Activated T-cell treated with anti-CD3 and anti-CD28 coated beads, Interleukin-2, amount 50 U/mL, for 72 hours (primary cell): ENCODE results near the gene BLVRB. TPM values are rescaled to one million over a fixed set of nuclear protein-coding genes. Genes with fewer than 3 reads are reported as not detected.
A peak's percentile ranks its signal among the peaks of the same experiment; 100 is the strongest.

Source experiments
- ATAC-seq, 2 donors: fragments of 150-1000 bp; cut with Tn5 transposase; replicated peaks in 1 of 2; 2 replicates each; pipeline ENCODE4 v1.10.0; 2021; ENCODE audit warnings: moderate library complexity in 2 of 2, mild to moderate bottlenecking in 1 of 2
- DNase-seq, 2 donors: peaks; one replicate each; pipeline ENCODE4 v3.0.0; 2021 to 2022; ENCODE audit warnings: mixed read lengths in 1 of 2
- H3K27ac Mint-ChIP-seq: one replicate; pipeline ENCODE4 v1.8.0; 2022; ENCODE audit warnings: mild to moderate bottlenecking, moderate library complexity, mixed read lengths
- H3K27me3 Mint-ChIP-seq: one replicate; pipeline ENCODE4 v1.8.0; 2022; ENCODE audit warnings: low read depth, mixed read lengths
- H3K36me3 Mint-ChIP-seq, 2 donors: one replicate each; pipeline ENCODE4 v1.8.0; 2022; ENCODE audit warnings: mixed read lengths in 2 of 2, mild to moderate bottlenecking in 1 of 2; ENCODE audit not compliant: insufficient read depth in 2 of 2
- H3K4me1 Mint-ChIP-seq: one replicate; pipeline ENCODE4 v1.8.0; 2022; ENCODE audit warnings: low read depth, mixed read lengths
- H3K4me3 Mint-ChIP-seq, 2 donors: one replicate each; pipeline ENCODE4 v1.8.0; 2022; ENCODE audit warnings: mild to moderate bottlenecking in 2 of 2, mixed read lengths in 2 of 2, moderate library complexity in 2 of 2
- H3K9me3 Mint-ChIP-seq, 2 donors: one replicate each; pipeline ENCODE4 v1.8.0; 2022; ENCODE audit warnings: mixed read lengths in 2 of 2
- total RNA-seq, 2 donors: library from RNA; stranded (reverse); gene quantifications; one replicate each; pipeline ENCODE4 v1.2.3, GENCODE V29; 2022

BLVRB gene
- total RNA-seq: 10 to 100 TPM; 40.7 to 51.0 TPM

GRCh38 chr19:40465557-40466218 is at the start of gene BLVRB:
Gene BLVRB (minus strand): TSS chr19:40465745. CDS start chr19:40465688, 57 bp downstream.
- peak; percentile 100 for DNase-seq
- H3K27ac Mint-ChIP-seq: peak within 1 kb of the TSS; percentile 77
- peaks cover 47% of the 10 kb centered on the region for H3K4me1 Mint-ChIP-seq
- H3K4me3 Mint-ChIP-seq: peak within 1 kb of the TSS; percentile 84 to 92
- peaks cover 4 to 5% of the 10 kb centered on the region in 2 donors for H3K36me3 Mint-ChIP-seq
- ATAC-seq: peak; percentile 81 to 84
- peaks cover 14% of the 10 kb centered on the region for H3K27me3 Mint-ChIP-seq
- H3K9me3 Mint-ChIP-seq: no peaks in the 10 kb centered on the region

GRCh38 chr19:40513741-40514315 is 48.3 kb upstream of the BLVRB start:
- H3K27me3 Mint-ChIP-seq: peaks cover 33% of the 10 kb centered on the region
- ATAC-seq (peak in 1 of 2 donors; percentile 17), DNase-seq (no peak)
- no peaks in the 10 kb centered on the region for H3K36me3 Mint-ChIP-seq
- H3K9me3 Mint-ChIP-seq: no peaks in the 10 kb centered on the region
- no peak overlapping the region for H3K27ac Mint-ChIP-seq
- H3K4me3 Mint-ChIP-seq: no peak overlapping the region
- H3K4me1 Mint-ChIP-seq: peaks cover 5% of the 10 kb centered on the region

- no peaks in the 10 kb centered on the region for H3K36me3 Mint-ChIP-seq
- no peak overlapping the region for H3K27ac Mint-ChIP-seq
- ATAC-seq (no peak), DNase-seq (no peak)
- H3K4me3 Mint-ChIP-seq: no peak overlapping the region
- peaks cover 37% of the 10 kb centered on the region for H3K27me3 Mint-ChIP-seq
- H3K9me3 Mint-ChIP-seq: no peaks in the 10 kb centered on the region
- H3K4me1 Mint-ChIP-seq: peaks cover 5% of the 10 kb centered on the region
These were observed 47.8 kb upstream of the BLVRB start for GRCh38 chr19:40513345-40513678.

GRCh38 chr19:40512473-40513344 is 47.2 kb upstream of the BLVRB start:
- Mint-ChIP-seq H3K27ac (no peak overlapping the region), H3K36me3 (no peaks in the 10 kb centered on the region), H3K27me3 (peaks cover 38% of the 10 kb centered on the region), H3K9me3 (no peaks in the 10 kb centered on the region), H3K4me1 (peaks cover 5% of the 10 kb centered on the region), H3K4me3 (peak overlapping the region; percentile 31 to 39)
- no peak for DNase-seq
- ATAC-seq: peak in 1 of 2 donors; percentile 22

- peaks cover 38% of the 10 kb centered on the region for H3K27me3 Mint-ChIP-seq
These were observed 46.5 kb upstream of the BLVRB start for GRCh38 chr19:40512110-40512472.

GRCh38 chr19:40511487-40511886 is 45.9 kb upstream of the BLVRB start:
- no peak overlapping the region for H3K4me3 Mint-ChIP-seq
- peaks cover 38% of the 10 kb centered on the region for H3K27me3 Mint-ChIP-seq
- no peaks in the 10 kb centered on the region for H3K9me3 Mint-ChIP-seq
- H3K36me3 Mint-ChIP-seq: no peaks in the 10 kb centered on the region
- ATAC-seq: no peak
- peaks cover 5% of the 10 kb centered on the region for H3K4me1 Mint-ChIP-seq
- no peak for DNase-seq
- no peak overlapping the region for H3K27ac Mint-ChIP-seq

More at GRCh38 chr19:40512110-40512472, 46.5 kb upstream of the BLVRB start:
- no peak for DNase-seq
- peaks cover 5% of the 10 kb centered on the region for H3K4me1 Mint-ChIP-seq
- no peaks in the 10 kb centered on the region for H3K36me3 Mint-ChIP-seq
- peak overlapping the region; percentile 31 to 39 for H3K4me3 Mint-ChIP-seq
- H3K27ac Mint-ChIP-seq: no peak overlapping the region
- ATAC-seq: no peak
- no peaks in the 10 kb centered on the region for H3K9me3 Mint-ChIP-seq

- Mint-ChIP-seq H3K4me3 (no peak overlapping the region), H3K36me3 (no peaks in the 10 kb centered on the region), H3K27me3 (peaks cover 38% of the 10 kb centered on the region)
These were observed 45.1 kb upstream of the BLVRB start for GRCh38 chr19:40510526-40511115.

GRCh38 chr19:40508739-40509260 is 43.3 kb upstream of the BLVRB start:
- Mint-ChIP-seq H3K27ac (no peak overlapping the region), H3K4me1 (peaks cover 5% of the 10 kb centered on the region), H3K4me3 (no peak overlapping the region), H3K36me3 (no peaks in the 10 kb centered on the region), H3K9me3 (no peaks in the 10 kb centered on the region), H3K27me3 (peaks cover 28% of the 10 kb centered on the region)
- no peak for ATAC-seq
- DNase-seq: no peak

More at GRCh38 chr19:40510526-40511115, 45.1 kb upstream of the BLVRB start:
- H3K27ac Mint-ChIP-seq: no peak overlapping the region
- H3K4me1 Mint-ChIP-seq: peaks cover 5% of the 10 kb centered on the region
- ATAC-seq (no peak), DNase-seq (no peak)
- H3K9me3 Mint-ChIP-seq: no peaks in the 10 kb centered on the region

GRCh38 chr19:40507892-40508291 is 42.3 kb upstream of the BLVRB start:
- Mint-ChIP-seq H3K4me1 (peaks cover 5% of the 10 kb centered on the region), H3K9me3 (no peaks in the 10 kb centered on the region), H3K27me3 (peaks cover 23% of the 10 kb centered on the region), H3K36me3 (no peaks in the 10 kb centered on the region), H3K4me3 (no peak overlapping the region), H3K27ac (no peak overlapping the region)
- ATAC-seq (no peak), DNase-seq (no peak)

- Mint-ChIP-seq H3K4me1 (no peaks in the 10 kb centered on the region), H3K4me3 (no peak overlapping the region), H3K27ac (no peak overlapping the region), H3K27me3 (peaks cover 13% of the 10 kb centered on the region), H3K36me3 (no peaks in the 10 kb centered on the region), H3K9me3 (no peaks in the 10 kb centered on the region)
- no peak for DNase-seq
- ATAC-seq: no peak
These were observed 40.6 kb upstream of the BLVRB start for GRCh38 chr19:40506099-40506498.

- no peaks in the 10 kb centered on the region for H3K9me3 Mint-ChIP-seq
- H3K36me3 Mint-ChIP-seq: no peaks in the 10 kb centered on the region
- no peak overlapping the region for H3K27ac Mint-ChIP-seq
- H3K4me1 Mint-ChIP-seq: no peaks in the 10 kb centered on the region
- peaks cover 8% of the 10 kb centered on the region for H3K27me3 Mint-ChIP-seq
- no peak for DNase-seq
- no peak for ATAC-seq
- H3K4me3 Mint-ChIP-seq: no peak overlapping the region
These were observed 37.8 kb upstream of the BLVRB start for GRCh38 chr19:40503320-40503695.

- H3K27me3 Mint-ChIP-seq: peaks cover 8% of the 10 kb centered on the region
- ATAC-seq (no peak), DNase-seq (no peak)
- no peaks in the 10 kb centered on the region for H3K4me1 Mint-ChIP-seq
- H3K4me3 Mint-ChIP-seq: no peak overlapping the region
- H3K9me3 Mint-ChIP-seq: no peaks in the 10 kb centered on the region
- no peaks in the 10 kb centered on the region for H3K36me3 Mint-ChIP-seq
- no peak overlapping the region for H3K27ac Mint-ChIP-seq
These were observed 37.2 kb upstream of the BLVRB start for GRCh38 chr19:40502647-40503319.
